ENCODE measurements around the gene AUP1. TPM values are rescaled to one million over a fixed set of nuclear protein-coding genes. Genes with fewer than 3 reads are reported as not detected.

AUP1 gene
- total RNA-seq, 1 experiment from 2014 or later, result 154 TPM

DNA sequence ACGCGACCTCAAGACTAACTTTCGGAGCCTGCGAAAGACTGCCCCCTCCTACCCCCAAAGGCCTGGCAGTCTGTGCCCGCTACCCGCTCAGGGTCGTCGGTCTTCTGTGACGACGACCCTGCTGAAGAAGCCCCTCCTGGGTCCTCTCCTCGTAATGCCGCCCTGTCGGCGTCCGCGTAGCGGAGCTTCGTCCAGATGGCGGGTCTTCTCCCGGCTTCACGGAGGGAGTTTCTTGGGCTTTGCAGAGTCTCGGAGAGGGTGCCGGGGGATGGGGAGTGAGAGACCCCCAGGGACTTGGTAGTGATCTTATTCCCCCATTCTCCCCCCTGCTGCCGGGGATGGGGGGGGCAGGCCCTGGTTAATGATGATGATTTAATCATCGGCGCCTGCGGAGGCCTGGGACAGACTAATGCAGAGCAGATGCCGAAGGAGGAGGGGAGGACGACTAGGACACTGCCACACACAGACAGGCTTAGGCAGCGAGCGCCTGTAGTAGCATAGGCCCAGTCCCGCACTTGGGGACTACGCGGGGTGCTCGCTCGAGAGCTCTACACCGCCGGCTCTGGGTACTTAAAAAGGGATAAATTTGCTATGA is 21.5 kb downstream of the AUP1 start:
- peak overlapping the region; percentile 91 for H3K4me3 Mint-ChIP-seq (ENCODE audit: unreplicated experiment)
- 0 out of 2 replicates have a peak, but pooled peaks cover 2% of the 10 kb centered on the region for H3K36me3 ChIP-seq (ENCODE audit: control insufficient read depth, insufficient read depth, low read length)
- H3K27me3 Mint-ChIP-seq (ENCODE audit: insufficient read depth, unreplicated experiment), result no peaks in the 10 kb centered on the region
- intact Hi-C loops (cut with micrococcal nuclease; ENCODE audit: unreplicated experiment), result loop anchor here (1.0 to 2.0 kb wide), 6 partner anchors 21 to 79 kb away; partner anchors contain the start of genes AUP1, HTRA2, TTC31 and WBP1
- peak overlapping the region; percentile 99 for H3K27ac Mint-ChIP-seq (ENCODE audit: unreplicated experiment)
- H3K27me3 ChIP-seq (replicated peaks; ENCODE audit: control insufficient read depth, insufficient read depth, low read length), result no peaks in the 10 kb centered on the region
- peaks cover 43% of the 10 kb centered on the region for H3K36me3 Mint-ChIP-seq (ENCODE audit: insufficient read depth, unreplicated experiment)
- ChIA-PET CTCF (no interaction called here), POLR2A (interaction anchor here (0.6 to 1.5 kb wide), 2 partner anchors 22 kb away, joined by 5 to 7 read pairs; partner anchors contain the start of genes AUP1 and HTRA2)
- H3K9me3 Mint-ChIP-seq (ENCODE audit: unreplicated experiment), result no peaks in the 10 kb centered on the region
- BruUV-seq (replicated peaks), result no TSS peak
- peaks cover 26% of the 10 kb centered on the region for H3K4me1 ChIP-seq
- H3K9me3 ChIP-seq, result no peaks in the 10 kb centered on the region
- TF ChIP-seq, protein P1, sequence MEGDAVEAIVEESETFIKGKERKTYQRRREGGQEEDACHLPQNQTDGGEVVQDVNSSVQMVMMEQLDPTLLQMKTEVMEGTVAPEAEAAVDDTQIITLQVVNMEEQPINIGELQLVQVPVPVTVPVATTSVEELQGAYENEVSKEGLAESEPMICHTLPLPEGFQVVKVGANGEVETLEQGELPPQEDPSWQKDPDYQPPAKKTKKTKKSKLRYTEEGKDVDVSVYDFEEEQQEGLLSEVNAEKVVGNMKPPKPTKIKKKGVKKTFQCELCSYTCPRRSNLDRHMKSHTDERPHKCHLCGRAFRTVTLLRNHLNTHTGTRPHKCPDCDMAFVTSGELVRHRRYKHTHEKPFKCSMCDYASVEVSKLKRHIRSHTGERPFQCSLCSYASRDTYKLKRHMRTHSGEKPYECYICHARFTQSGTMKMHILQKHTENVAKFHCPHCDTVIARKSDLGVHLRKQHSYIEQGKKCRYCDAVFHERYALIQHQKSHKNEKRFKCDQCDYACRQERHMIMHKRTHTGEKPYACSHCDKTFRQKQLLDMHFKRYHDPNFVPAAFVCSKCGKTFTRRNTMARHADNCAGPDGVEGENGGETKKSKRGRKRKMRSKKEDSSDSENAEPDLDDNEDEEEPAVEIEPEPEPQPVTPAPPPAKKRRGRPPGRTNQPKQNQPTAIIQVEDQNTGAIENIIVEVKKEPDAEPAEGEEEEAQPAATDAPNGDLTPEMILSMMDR (IDR thresholded peaks at IDR 0.05; ENCODE audit: insufficient read depth in 1 of 2, low read depth in 1 of 2, low read length in 1 of 2, severe bottlenecking in 1 of 2, unreplicated experiment in 1 of 2), result no peak
- H3K4me1 Mint-ChIP-seq (ENCODE audit: low read depth, unreplicated experiment), result peaks cover 28% of the 10 kb centered on the region
- DNase-seq, result peak; percentile 49 to 58
- peak overlapping the region; percentile 68 for H3K4me3 ChIP-seq (ENCODE audit: low read depth, low read length)

DNA sequence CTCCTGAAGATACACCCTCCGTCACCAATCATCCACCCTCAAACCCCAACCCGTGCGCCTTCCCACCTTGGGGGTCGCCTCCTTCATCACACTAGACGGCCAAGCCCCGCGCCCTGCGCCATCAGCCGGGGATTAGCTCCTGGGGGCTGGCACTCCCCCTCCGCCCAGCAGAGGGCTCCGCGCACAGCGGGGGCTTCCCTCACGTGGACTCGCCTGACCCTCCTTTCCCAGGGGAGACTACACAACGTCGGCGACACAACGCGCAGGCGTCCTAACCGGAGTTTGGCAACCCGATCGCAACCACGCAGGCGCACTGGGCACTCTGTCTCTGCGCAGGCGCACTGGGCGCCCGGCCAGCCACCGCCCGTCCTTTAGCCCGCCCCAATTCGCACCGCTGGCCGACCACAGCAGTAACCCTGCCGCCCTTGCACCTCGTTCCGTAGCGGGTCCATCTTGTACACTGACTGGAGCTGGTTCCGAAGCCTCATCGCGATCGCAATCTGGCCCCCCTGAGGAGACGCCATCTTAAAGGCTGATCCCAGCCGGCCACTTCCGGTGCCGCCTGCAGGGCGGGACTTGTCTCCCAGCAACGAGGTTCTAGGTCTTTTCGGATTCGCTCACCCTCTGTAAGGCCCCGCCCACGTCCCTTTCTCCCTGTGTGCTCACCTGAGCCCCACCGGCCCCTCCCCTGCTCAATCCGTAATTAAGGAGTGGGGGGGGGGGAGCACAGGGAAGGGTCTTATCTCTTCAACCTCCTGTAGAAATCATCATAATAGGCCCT is 22.2 kb downstream of the AUP1 start, which contains the start of gene PCGF1:
Gene PCGF1, minus strand, starts transcription at position 551 of the 781 bp plus-strand sequence. Its CDS starts 27 bp downstream, at position 524.
- peaks cover 28% of the 10 kb centered on the region for H3K4me1 Mint-ChIP-seq (ENCODE audit: low read depth, unreplicated experiment)
- CTCF ChIA-PET, result interaction anchor here (0.9 to 1.8 kb wide), 5 partner anchors 18 to 82 kb away, joined by 3 to 7 read pairs (median 7); partner anchors contain the start of genes AUP1, CCDC142, HTRA2 and TTC31

More for the DNA sequence above, 22.2 kb downstream of the AUP1 start, which contains the start of gene PCGF1:
- peak within 1 kb of the TSS; percentile 91 for H3K4me3 Mint-ChIP-seq (ENCODE audit: unreplicated experiment)
- DNase-seq, result peak; percentile 98 to 99
- POLR2A ChIA-PET, result interaction anchor here (1.1 to 1.5 kb wide), 2 partner anchors 18 to 23 kb away, joined by 6 to 7 read pairs; partner anchors contain the start of genes AUP1 and HTRA2
- TF ChIP-seq, protein P1 (IDR thresholded peaks at IDR 0.05; ENCODE audit: insufficient read depth in 1 of 2, low read depth in 1 of 2, low read length in 1 of 2, severe bottlenecking in 1 of 2, unreplicated experiment in 1 of 2), result peak; percentile 70 to 89
- no peaks in the 10 kb centered on the region for H3K27me3 ChIP-seq (replicated peaks; ENCODE audit: control insufficient read depth, insufficient read depth, low read length)
- peak within 1 kb of the TSS; percentile 99 for H3K27ac Mint-ChIP-seq (ENCODE audit: unreplicated experiment)
- no peaks in the 10 kb centered on the region for H3K9me3 Mint-ChIP-seq (ENCODE audit: unreplicated experiment)
- H3K27me3 Mint-ChIP-seq (ENCODE audit: insufficient read depth, unreplicated experiment), result no peaks in the 10 kb centered on the region
- intact Hi-C loops (cut with micrococcal nuclease; ENCODE audit: unreplicated experiment), result loop anchor here (1.0 to 2.0 kb wide), 6 partner anchors 22 to 80 kb away; partner anchors contain the start of genes AUP1, HTRA2, TTC31 and WBP1
- peaks cover 26% of the 10 kb centered on the region for H3K4me1 ChIP-seq
- 0 out of 2 replicates have a peak, but pooled peaks cover 2% of the 10 kb centered on the region for H3K36me3 ChIP-seq (ENCODE audit: control insufficient read depth, insufficient read depth, low read length)
- H3K9me3 ChIP-seq, result no peaks in the 10 kb centered on the region
- BruUV-seq (replicated peaks), result no TSS peak
- peaks cover 50% of the 10 kb centered on the region for H3K36me3 Mint-ChIP-seq (ENCODE audit: insufficient read depth, unreplicated experiment)
- peak within 1 kb of the TSS; percentile 68 for H3K4me3 ChIP-seq (ENCODE audit: low read depth, low read length)
